ENCODE results near the gene CNOT6. TPM values are rescaled to one million over a fixed set of nuclear protein-coding genes. Genes with fewer than 3 reads are reported as not detected.
"Not testable (repeated sequence)": the region's sequence is repeated elsewhere in the genome, so short reads cannot be mapped to it uniquely, and the experiment has no call there.

The CNOT6 gene
- total RNA-seq, 4 donors from 2014 or later = 11.2 to 26.8 (median 15.5) TPM

DNA sequence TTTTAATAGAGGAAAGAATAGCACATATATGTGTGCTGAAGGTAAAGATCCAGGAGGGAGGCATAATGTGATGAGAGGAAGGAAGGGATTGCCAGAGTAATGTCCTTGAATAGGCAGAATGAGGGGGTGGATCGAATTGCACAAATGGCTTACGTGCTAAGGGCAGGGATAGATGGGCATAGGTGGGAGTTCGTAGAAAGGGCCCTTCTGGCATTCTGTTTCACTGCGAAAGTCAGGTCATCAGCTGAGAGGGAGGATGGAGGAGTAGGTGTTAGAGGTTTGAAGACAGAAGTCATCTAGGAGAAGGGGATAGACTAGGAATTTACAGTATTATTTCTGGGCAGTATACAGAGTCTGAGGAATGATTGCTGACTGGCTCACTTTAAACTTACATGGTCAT lies 32.1 kb downstream of the CNOT6 start:
- Histone ChIP-seq H3K4me1 (peaks cover 0 to 5% (median 0%) of the 10 kb centered on the region in 4 donors), H3K9me3 (no peaks in the 10 kb centered on the region), H3K27ac (no peak overlapping the region), H3K4me3 (no peak overlapping the region), H3K27me3 (no peaks in the 10 kb centered on the region), H3K36me3 (peaks cover 0 to 10% (median 0%) of the 10 kb centered on the region in 3 donors)
- DNase-seq = no peak
- TF ChIP-seq POLR2A (IDR thresholded peaks at IDR 0.05) = no peak
- TF ChIP-seq, protein P1, sequence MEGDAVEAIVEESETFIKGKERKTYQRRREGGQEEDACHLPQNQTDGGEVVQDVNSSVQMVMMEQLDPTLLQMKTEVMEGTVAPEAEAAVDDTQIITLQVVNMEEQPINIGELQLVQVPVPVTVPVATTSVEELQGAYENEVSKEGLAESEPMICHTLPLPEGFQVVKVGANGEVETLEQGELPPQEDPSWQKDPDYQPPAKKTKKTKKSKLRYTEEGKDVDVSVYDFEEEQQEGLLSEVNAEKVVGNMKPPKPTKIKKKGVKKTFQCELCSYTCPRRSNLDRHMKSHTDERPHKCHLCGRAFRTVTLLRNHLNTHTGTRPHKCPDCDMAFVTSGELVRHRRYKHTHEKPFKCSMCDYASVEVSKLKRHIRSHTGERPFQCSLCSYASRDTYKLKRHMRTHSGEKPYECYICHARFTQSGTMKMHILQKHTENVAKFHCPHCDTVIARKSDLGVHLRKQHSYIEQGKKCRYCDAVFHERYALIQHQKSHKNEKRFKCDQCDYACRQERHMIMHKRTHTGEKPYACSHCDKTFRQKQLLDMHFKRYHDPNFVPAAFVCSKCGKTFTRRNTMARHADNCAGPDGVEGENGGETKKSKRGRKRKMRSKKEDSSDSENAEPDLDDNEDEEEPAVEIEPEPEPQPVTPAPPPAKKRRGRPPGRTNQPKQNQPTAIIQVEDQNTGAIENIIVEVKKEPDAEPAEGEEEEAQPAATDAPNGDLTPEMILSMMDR (IDR thresholded peaks at IDR 0.05) = no peak

- Histone ChIP-seq H3K36me3 (peaks cover 0 to 18% (median 0%) of the 10 kb centered on the region in 3 donors), H3K27me3 (no peaks in the 10 kb centered on the region), H3K4me3 (no peak overlapping the region), H3K27ac (no peak overlapping the region), H3K9me3 (no peaks in the 10 kb centered on the region), H3K4me1 (no peaks in the 10 kb centered on the region)
- no peak for DNase-seq
- no peak for TF ChIP-seq POLR2A (IDR thresholded peaks at IDR 0.05)
- TF ChIP-seq, protein P1 (IDR thresholded peaks at IDR 0.05) = no peak
Measured at GRCh38 chr5:180527659-180528058, 33.5 kb downstream of the CNOT6 start.

GRCh38 chr5:180531036-180531585 lies 36.9 kb downstream of the CNOT6 start:
- peaks cover 0 to 30% (median 0%) of the 10 kb centered on the region in 3 donors for H3K36me3 ChIP-seq
- not testable (repeated sequence) for H3K4me3 ChIP-seq, H3K27me3 ChIP-seq, H3K4me1 ChIP-seq, H3K9me3 ChIP-seq, H3K27ac ChIP-seq, DNase-seq

DNA sequence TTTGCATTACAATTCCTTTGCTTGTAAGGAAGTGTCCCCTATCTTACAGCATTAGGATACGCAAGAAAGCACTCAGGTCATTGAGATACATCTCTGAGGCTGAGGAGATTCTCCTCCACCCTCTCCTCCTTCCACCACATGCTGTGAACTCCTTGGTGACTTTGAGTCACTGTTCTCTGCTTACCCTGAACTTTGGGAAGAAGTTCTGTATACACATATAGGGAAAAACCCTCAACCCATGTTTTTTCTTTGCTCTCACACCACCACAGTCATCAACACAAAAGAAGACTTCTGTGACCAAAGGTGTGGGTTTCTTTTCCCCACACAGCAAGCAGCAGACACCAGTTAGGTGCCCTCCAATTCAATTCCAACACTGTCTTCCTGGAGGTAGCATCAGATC lies 38.1 kb downstream of the CNOT6 start:
- Histone ChIP-seq H3K4me1 (no peaks in the 10 kb centered on the region), H3K27ac (no peak overlapping the region), H3K36me3 (peaks cover 0 to 30% (median 0%) of the 10 kb centered on the region in 3 donors), H3K4me3 (no peak overlapping the region), H3K9me3 (no peaks in the 10 kb centered on the region), H3K27me3 (no peaks in the 10 kb centered on the region)
- TF ChIP-seq, protein P1 (IDR thresholded peaks at IDR 0.05) = no peak
- no peak for TF ChIP-seq POLR2A (IDR thresholded peaks at IDR 0.05)
- no peak for DNase-seq

GRCh38 chr5:180533845-180534244 lies 39.7 kb downstream of the CNOT6 start:
- H3K4me3 ChIP-seq = no peak overlapping the region
- no peaks in the 10 kb centered on the region for H3K27me3 ChIP-seq
- TF ChIP-seq, protein P1 (IDR thresholded peaks at IDR 0.05) = no peak
- no peak for TF ChIP-seq POLR2A (IDR thresholded peaks at IDR 0.05)
- H3K4me1 ChIP-seq = no peaks in the 10 kb centered on the region
- DNase-seq = no peak
- no peak overlapping the region for H3K27ac ChIP-seq
- no peaks in the 10 kb centered on the region for H3K9me3 ChIP-seq
- H3K36me3 ChIP-seq = peaks cover 0 to 30% (median 0%) of the 10 kb centered on the region in 3 donors

DNA sequence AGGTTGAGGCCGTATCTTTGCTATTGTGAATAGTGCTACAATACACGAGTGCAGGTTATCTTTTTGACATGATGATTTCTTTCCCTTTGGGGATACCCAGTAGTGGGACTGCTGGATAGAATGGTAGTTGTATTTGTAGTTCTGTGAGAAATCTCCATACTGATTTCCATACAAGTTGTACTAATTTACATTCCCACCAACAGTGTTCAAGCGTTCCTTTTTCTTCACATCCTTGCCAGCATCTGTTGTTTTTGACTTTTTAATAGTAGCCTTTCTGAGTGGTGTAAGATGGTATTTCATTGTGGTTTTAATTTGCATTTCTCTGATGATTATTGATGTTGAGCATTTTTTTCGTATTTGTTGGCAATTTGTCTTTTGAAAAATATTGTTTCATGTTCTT lies 41.4 kb downstream of the CNOT6 start:
- Histone ChIP-seq H3K4me1 (no peaks in the 10 kb centered on the region), H3K27ac (no peak overlapping the region), H3K27me3 (no peaks in the 10 kb centered on the region), H3K36me3 (peaks cover 0 to 23% (median 0%) of the 10 kb centered on the region in 3 donors), H3K4me3 (no peak overlapping the region), H3K9me3 (no peaks in the 10 kb centered on the region)
- DNase-seq = no peak
- TF ChIP-seq, protein P1 (IDR thresholded peaks at IDR 0.05) = no peak
- no peak for TF ChIP-seq POLR2A (IDR thresholded peaks at IDR 0.05)

Measured in Peyer's patch (tissue), 4 donors.